HL-60/S4 treated with retinoic acid at 250 ng/mL for 4 days and 3 days (cell line): ENCODE results near the gene SAMD11.
"Not testable (repeated sequence)": the region's sequence is repeated elsewhere in the genome, so short reads cannot be mapped to it uniquely, and the experiment has no call there.

Experiments used
- in situ Hi-C: fragments of 300-500 bp; cut with MboI; formaldehyde crosslinking; loops from 2 replicates; pipeline ENCODE4 v1.7.0; 2022; ENCODE audit warnings: low sequenced_read_pairs

The SAMD11 gene

GRCh38 chr1:974687-975328, 51.1 kb downstream of the SAMD11 start:
- in situ Hi-C loops: no loop called here

- in situ Hi-C loops: no loop called here
Measured at GRCh38 chr1:975365-975764, 51.6 kb downstream of the SAMD11 start.

GRCh38 chr1:975896-976683, 52.4 kb downstream of the SAMD11 start:
- in situ Hi-C loops: no loop called here

- in situ Hi-C loops: not testable (repeated sequence)
Measured at GRCh38 chr1:976791-977190, 53.1 kb downstream of the SAMD11 start.

- in situ Hi-C loops: no loop called here
Measured at GRCh38 chr1:978069-978834, 54.5 kb downstream of the SAMD11 start.

- in situ Hi-C loops: no loop called here
Measured at GRCh38 chr1:978835-979743, 55.4 kb downstream of the SAMD11 start.

GRCh38 chr1:979744-980072, 56.0 kb downstream of the SAMD11 start:
- in situ Hi-C loops: no loop called here

- in situ Hi-C loops: no loop called here
Measured at GRCh38 chr1:980137-980571, 56.4 kb downstream of the SAMD11 start.

GRCh38 chr1:980602-981395, 57.1 kb downstream of the SAMD11 start:
- in situ Hi-C loops: no loop called here

GRCh38 chr1:981491-981954, 57.8 kb downstream of the SAMD11 start:
- in situ Hi-C loops: no loop called here

- in situ Hi-C loops: no loop called here
Measured at GRCh38 chr1:981955-982558, 58.3 kb downstream of the SAMD11 start, which contains the start of gene PERM1. Gene PERM1, minus strand, starts transcription at chr1:982093. Its CDS starts 1,064 bp downstream, at chr1:981029.

- in situ Hi-C loops: no loop called here
Measured at GRCh38 chr1:982765-983436, 59.2 kb downstream of the SAMD11 start.

GRCh38 chr1:983798-984475, 60.2 kb downstream of the SAMD11 start:
- in situ Hi-C loops: no loop called here

- in situ Hi-C loops: no loop called here
Measured at GRCh38 chr1:984476-984814, 60.7 kb downstream of the SAMD11 start.

GRCh38 chr1:985126-985525, 61.4 kb downstream of the SAMD11 start:
- in situ Hi-C loops: no loop called here

GRCh38 chr1:988061-988460, 64.3 kb downstream of the SAMD11 start:
- in situ Hi-C loops: not testable (repeated sequence)

GRCh38 chr1:991275-991674, 67.6 kb downstream of the SAMD11 start:
- in situ Hi-C loops: not testable (repeated sequence)

- in situ Hi-C loops: no loop called here
Measured at GRCh38 chr1:991895-992294, 68.2 kb downstream of the SAMD11 start.
